HS-27A (cell line): ENCODE results near the gene STOML1.
"Not testable (repeated sequence)": the region's sequence is repeated elsewhere in the genome, so short reads cannot be mapped to it uniquely, and the experiment has no call there.

Source experiments
- DNase-seq: peaks from one replicate; pipeline ENCODE4 v3.0.0-alpha.2; 2012; ENCODE audit warnings: low read depth, missing footprints

The STOML1 gene

DNA sequence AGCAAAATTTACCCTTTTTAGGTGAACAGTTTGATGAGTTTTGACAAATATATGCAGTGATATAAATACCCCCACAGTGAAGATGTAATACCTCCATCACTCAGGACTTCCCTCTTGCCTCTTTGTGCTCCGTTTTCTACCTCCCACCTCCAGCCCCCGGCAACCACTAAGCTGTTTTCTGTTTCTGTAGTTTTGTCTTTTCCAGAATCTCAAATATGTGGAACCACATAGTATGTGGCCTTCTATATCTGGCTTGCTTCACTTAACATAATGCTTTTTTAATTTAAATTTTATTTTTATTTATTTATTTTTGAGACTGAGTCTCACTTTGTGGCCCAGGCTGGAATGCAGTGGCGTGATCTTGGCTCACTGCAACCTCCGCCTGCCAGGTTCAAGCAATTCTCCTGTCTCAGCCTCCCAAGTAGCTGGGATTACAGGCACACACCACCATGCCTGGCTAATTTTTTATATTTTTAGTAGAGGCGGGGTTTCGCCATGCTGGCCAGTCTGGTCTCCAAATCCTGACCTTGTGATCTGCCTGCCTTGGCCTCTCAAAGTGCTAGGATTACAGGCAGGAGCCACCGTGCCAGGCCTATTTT is 31.5 kb downstream of the STOML1 start:
- not testable (repeated sequence) for DNase-seq

DNA sequence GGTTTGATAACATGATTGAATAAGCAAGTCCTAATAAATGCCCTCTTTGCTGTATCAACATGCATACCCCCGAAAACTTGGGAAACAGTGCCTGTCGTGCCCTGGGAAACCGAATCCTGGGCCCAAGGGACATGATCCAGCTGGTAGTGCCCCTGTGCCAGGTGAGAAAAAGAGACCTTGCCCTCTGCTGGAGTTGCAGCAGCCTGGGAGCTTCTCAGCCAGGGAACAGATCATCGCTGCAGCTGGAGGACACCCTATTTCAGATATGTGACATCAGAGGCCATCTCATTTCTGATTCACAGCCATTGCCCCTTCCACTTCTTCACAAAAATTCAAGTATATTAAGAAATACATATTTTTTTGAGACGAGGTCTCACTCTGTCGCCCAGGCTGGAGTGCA is 32.3 kb downstream of the STOML1 start:
- DNase-seq, result no peak

DNA sequence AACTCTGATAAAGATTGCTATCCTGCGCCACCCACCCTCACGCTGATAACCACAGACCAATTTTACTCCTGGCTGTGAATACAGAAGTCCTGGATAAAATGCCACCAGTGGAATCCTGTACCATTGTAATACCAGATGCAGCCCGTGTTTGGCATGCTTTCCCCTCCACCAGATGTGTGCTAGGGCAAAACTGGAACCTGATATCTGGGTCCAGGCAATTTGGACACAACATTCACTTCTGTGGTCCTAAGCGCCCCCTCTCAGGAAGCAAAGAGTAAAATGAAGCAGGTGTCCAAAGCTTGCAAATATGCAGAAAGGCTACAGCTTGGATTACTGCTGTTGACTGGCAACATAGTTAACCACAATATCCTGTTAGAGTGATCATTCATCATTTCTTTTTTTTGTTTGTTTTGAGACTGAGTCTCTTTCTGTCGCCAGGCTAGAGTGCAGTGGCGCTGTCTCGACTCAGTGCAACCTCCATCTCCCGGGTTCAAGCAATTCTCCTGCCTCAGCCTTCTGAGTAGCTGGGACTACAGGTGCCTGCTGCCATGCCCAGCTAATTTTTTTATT is 33.0 kb downstream of the STOML1 start:
- peak; percentile 71 for DNase-seq

DNA sequence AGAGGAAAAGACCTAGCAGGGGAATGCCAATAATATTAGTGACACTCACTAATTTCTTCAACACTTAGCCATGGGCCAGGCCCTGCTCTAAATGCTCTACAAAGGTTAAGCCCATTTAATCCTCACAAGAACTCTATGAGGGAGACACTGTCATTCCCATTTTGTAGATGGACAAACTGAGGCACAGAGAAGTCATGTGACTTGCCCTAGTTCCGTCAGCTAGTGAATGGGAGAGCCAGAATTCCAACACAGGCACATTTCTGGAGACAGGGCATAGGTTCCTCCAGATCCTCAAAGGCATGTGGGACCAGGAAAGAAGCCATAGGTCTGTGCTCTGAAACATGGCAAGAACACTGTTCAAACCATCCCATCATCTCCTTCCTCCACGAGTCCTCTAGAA is 34.3 kb downstream of the STOML1 start:
- DNase-seq, result no peak

DNA sequence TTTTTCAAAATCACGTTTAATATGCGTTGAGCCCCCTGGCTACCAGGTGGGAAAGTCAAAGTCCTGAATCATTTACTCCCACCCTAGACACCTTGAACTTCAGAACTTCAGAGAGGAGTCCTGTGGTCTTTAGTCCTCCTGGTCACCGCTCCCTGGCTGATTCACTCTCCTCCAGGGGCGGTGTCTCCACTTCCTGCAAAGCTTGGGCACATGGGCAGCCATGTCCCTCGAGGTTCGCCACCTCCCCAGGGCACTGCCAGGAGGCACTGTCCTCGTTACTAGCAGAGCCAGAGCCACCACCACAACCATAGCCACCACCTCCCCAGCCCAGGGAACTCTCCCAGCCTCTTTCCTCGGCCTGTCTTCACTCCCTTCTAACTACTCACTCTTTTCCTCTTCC is 34.8 kb downstream of the STOML1 start:
- no peak for DNase-seq

DNA sequence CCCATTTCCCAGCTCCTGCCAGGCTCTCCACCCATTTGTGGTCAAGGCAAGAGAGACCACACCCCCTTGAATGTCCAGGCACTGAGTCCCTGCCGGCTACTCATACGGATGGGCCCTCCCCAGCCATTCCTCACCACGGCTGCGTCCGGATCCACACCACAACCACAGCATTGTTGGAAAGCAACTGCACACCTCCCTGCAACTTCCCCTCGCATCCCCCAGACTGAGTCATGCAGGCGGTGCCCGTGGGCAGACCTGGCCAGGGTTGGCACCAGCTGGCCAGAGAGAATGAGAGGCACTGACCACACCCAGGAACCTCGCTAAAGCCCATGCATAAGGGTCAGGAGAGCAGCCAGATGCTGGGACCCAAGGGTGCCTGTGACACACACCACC is 35.4 kb downstream of the STOML1 start:
- peak; percentile 99 for DNase-seq

DNA sequence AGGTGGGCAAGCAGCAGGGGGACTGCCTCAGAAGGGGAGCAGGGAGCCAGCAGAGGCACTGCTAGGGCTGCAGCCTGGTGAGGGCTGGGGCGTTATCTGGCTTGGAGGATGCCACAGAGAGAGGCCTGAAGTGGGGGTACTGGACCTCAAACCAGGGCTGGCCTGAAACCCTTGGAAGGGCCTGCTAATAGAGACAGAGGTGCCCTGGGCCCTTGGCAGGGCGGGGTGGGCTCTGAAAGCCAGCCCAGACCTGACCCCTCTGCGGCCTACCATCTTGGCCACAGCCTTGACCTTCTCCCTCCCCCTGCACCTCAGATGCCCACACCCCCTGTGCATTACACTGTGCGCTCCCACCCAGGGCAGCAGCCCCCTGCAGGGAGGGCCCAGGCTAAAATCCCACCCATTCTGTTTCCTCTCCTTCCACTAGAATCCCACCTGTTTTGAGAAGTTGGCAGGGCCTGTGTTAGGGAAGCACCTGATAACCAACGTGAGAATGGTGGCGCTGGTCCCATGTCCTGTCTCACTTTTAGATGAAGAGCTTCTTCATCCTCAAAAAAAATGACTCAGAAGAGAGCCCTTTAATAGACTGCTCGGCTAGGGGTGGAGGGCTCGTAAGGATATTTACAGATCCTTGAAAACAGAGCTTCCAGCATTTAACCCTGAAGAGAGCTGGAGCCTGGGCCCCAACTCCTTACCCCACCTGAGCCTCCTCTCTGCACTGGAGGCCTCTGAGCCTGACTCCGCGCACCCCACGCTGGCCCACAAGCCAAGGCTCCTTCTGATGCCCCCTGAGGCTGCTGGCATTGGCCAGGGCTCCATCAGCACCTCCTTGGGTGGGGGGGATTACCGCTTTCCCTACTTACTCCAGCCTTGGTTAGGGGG is 36.0 kb downstream of the STOML1 start:
- DNase-seq, result no peak

DNA sequence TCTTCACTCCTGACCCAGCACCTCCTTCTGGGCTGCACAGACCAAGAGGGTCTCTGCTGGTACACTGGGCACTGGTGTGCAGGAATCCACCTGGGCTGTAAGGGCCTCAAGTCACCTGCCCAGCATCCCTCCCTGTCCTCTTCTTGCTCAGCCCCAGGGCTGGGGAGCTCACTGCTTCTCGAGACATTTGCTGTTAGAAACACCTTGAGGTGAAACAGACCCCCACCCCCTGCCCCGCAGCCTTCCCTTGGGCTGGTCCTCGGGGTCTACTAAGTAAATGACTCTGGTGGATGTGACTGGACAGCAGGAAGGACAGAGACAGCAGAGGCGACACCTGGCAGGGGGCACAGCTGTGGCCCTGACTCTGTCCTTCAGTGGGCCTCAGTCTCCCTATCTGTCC is 36.8 kb downstream of the STOML1 start:
- DNase-seq, result no peak

DNA sequence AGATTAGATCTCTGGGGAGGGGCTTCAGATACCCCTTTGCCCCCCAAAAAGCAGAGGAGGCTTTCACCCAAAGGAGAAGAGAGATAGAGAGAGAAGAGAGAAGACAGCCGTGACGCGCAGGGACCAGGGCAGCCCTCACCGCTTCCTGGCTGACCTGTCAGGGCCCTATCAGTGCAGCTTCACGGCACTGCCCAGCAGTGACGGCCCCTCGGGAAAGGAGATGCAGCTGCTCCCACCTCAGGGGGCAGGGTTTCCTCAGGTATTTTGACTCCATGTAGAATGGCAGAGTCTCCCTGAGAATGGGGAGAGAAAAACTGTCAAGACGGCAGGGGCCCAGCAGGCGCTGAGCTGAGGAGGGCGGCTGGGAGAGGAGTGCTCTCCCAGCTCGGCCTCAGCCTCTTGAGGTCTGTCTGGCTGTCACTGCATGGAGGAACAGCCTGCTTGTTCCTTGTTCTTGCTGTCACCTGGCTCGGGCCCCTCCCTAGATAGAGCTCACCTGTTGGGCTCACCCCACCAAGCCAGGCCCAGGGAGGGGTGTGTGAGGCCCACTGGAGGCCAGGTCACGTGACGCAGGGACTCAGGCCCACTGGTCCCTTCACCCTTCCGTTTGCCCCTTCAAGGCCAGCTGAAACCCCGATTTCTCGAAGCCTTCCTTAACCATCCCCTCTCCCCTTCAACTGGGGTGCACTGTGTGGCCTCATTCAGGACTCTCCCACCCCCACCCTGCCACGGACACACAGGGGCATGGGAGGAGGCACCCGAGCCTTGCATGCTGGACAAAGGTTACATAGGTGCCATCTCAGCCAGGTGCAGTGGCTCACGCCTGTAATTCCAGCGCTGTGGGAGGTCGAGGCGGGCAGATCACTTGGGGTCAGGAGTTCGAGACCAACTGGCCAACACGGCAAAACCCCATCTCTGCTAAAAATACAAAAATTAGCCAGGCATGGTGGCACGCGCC is 37.6 kb downstream of the STOML1 start:
- DNase-seq, result no peak

DNA sequence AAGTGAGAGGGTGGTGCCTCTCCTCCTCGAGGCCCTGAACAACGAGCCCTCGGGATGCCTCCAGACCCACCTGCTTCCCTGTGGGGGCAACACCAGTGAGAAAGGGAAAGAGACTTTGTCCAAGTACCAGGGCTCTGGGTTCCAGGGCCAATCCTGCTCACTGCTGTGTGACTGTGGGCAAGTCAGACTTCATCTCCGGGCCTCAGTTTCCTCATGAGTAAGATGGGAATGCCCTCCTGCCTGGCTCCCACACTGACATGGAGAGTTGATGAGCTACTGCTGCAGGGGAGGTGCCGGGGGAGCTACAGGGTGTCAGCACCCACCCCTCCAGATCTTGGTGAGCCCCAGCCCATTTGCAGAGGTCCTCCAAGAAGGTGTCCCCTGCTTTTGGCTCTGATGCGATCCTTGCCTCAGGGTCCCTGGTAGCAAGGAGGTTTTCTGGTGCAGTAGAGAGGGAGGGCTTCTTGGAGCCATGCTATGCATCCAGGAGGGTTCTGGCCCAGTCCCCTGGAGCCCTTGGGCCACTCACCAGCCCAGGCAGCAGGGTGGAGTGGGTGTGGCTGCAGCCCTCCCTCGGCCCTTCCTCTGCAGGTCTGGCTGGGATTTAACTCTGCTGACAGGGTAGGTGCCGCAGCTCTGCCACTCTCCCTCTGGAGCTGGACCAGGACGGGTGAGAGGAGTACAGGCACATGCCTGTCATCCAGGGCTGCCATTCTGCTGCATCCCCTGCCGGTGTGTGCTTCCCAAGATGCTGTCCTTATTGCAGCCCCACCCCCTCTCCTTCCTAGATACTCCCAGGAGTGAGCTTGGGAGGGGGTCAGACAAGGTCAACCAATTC is 39.0 kb downstream of the STOML1 start:
- DNase-seq, result no peak

DNA sequence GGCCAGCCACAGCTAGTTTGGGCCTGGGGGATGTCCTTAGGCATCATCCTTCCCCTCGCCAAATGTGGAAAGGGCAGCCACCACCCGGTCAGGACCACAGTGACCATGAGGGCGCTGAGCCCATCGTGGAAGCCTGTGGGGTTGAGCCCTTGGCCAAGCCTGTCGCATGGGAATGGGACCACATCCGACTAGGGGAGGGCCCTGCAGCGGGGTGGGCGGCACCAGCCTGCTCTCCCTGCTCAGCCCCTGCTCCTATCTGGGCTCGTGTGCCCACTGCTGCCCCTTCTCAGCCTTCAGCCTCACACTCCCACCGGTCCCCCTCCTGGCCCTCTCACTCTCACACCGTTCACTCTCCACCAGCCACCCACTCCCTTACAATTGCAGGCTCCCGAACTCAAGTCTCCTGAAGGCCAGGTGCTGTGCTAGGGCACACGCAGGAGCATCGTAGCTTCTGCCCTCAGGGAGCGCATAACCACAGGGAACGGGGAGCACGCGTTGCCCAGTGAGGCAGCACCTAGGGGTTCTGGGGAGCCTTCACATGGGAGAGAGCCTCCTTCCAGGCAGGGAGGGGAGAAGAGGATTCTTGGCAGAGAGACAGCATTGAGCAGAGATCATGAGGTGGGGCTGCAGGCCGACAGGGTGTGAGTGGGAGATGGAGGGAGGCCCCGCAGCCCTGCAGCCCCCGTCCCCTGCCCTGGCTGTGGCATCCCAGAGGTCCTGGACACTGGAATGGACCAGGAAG is 39.8 kb downstream of the STOML1 start:
- no peak for DNase-seq

DNA sequence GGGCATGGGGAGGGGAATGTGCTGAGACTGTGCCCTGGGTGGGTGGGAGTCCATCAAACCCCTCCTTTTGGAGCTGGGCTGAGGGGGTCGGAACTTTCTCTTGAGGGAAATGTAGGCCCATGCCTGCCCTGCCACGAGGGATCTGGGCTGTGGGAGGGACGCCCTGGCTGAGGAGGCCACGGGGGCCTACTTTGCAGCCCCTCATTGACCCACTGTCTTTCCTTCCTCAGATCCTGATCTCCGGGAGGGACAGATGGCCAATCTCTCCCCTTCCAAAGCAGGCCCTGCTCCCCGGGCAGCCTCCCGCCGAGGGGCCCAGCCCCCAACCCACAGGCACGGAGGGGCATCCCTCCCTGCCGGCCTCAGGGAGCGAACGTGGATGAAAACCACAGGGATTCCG is 40.5 kb downstream of the STOML1 start:
- no peak for DNase-seq

DNA sequence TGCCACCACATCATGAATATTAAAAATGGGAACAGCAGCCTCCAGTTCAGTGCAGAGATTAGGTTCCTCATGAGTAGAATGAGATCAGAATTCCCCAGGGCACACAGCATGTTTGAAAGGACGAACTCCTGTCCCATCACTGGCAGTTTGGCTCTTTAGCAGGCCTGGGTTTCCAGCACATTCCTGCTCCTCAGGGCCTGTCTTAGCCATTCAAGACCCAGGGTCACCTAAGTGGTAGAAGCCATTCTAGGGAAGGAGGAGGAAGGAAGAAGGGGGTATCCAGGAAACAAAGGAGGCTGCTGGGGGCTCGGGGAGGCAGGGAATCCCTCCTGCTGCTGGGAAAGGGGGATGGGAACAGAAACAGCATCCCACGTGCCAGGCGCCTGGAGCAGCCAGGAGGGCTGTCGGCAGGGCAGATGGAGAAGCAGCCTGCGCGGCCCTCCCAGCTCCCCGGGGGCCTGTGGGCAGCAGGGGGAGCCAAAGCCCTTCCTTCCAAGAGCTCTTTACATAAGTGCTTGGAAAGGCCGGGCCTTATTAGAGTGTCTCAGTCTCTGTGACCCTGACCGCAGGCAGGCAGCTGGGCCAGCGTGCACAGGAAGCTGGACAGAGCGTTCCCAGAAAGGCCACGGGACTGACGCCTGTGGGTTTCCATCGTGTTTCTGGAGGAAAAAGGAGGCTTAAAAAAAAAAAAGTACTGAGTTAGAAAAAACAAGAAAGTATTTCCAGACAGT is 41.1 kb downstream of the STOML1 start:
- DNase-seq, result peak; percentile 95

DNA sequence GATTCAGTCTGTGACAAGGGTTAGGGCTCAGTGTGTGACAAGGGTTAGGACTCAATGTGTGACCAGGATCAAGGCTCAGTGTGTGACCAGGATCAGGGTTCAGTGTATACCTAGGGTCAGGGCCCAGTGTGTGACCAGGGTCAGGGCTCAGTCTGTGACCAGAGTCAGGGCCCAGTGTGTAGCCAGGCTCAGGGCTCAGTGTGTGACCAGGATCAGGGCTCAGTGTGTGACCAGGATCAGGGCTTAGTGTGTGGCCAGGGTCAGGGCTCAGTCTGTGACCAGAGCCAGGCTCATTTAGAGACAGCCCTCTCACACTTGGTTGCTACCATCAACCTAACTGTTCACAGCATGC is 41.6 kb downstream of the STOML1 start:
- DNase-seq, result no peak

DNA sequence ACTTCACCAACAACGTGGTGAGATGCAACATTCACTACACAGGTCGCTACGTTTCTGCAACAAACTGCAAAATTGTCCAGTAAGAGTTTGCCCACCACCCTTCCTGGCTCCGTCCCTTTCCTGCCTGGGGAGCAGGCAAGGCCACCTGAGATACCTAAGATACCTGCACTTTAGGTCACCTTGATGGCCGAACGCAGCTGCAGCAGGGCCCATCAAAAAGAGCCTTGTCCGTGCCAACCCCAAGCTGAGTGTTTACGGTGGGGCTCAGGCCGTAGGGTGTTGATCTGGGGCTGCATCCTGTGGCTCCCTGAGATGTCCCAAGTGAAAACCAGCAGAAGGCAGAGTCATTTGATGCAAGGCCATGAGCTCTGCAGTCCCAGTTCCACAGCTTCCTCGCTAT is 42.6 kb downstream of the STOML1 start:
- DNase-seq, result no peak

DNA sequence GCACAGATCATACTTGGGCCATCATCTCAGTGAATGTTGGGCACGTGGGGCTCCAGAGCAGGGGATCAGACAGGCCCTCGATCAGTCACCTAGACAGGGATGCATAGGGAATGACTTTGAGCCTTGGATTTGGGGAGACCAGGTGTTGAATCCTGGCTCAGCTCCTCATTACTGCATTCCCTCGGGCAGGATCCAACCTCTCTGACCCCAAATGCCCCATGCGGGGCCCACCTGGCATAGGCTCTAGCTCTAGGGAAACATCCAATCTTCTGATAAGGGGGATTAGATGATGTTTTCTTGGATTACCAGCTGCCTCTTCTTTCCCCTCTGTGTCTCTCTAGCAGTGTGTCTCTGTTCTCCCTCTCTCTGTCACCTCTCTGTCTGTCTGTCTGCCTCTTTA is 43.1 kb downstream of the STOML1 start:
- no peak for DNase-seq

DNA sequence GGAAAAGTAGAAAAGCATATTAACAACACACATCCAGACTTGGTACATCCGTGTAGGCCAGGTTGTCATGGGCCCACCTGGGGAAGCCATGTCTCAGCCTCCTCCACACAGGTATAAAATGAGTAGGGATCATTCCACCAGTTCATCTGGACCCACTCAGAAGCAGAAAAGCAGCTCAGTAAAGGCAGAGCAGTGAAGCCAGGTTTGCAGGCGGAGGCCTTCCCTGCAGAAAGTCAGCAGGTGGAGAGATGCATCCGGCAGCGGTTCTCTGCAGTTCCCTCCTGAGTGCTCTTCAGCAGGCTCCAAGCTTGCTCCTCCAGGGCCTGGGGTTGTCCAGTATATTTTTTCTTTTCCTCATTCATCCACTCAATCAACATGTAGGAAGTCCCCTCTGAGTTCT is 43.7 kb downstream of the STOML1 start:
- DNase-seq, result no peak

DNA sequence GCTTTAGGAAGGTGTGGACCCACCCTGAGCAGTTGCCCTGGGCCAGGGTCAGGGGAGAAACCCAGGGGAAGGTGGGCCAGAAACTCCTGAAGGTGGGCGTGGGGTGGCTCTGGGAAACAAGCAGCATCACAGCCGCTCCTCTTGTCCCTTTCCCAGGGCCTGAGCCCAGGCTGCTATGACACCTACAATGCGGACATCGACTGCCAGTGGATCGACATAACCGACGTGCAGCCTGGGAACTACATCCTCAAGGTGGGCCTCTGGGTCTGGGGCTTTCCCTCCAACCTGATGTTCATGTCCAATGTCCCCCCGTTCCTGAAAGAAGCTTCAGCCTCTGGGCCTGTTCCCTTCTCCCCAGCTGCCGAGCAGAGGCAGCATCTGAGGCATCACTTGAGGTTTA is 44.4 kb downstream of the STOML1 start:
- no peak for DNase-seq

DNA sequence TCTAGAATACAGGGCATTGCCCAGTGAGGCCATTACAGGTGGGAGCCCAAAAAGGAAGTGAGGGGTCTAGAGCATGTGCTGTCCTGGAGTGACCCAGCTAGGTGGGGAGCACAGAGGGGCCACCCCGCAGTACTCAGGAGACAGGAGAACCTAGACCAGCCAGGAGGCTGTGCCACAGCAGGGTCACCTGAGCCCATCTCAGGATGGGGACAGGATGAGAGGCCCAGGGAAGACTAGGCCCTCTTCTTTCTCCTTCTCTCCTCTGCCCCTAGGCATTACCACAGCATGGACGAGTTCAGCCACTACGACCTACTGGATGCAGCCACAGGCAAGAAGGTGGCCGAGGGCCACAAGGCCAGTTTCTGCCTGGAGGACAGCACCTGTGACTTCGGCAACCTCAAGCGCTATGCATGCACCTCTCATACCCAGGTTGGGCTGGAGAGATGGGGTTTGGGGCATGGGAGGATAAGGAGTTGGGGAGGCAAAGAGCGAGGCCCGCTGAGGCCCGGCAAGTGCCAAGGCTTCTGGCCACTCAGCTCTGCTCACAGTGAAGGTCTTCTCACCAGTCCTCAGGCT is 45.2 kb downstream of the STOML1 start:
- DNase-seq, result no peak
